ENCODE measurements around the gene NT5C2.
A peak's percentile ranks its signal among the peaks of the same experiment; 100 is the strongest.
"Not testable (repeated sequence)": the region's sequence is repeated elsewhere in the genome, so short reads cannot be mapped to it uniquely, and the experiment has no call there.

NT5C2 gene

DNA sequence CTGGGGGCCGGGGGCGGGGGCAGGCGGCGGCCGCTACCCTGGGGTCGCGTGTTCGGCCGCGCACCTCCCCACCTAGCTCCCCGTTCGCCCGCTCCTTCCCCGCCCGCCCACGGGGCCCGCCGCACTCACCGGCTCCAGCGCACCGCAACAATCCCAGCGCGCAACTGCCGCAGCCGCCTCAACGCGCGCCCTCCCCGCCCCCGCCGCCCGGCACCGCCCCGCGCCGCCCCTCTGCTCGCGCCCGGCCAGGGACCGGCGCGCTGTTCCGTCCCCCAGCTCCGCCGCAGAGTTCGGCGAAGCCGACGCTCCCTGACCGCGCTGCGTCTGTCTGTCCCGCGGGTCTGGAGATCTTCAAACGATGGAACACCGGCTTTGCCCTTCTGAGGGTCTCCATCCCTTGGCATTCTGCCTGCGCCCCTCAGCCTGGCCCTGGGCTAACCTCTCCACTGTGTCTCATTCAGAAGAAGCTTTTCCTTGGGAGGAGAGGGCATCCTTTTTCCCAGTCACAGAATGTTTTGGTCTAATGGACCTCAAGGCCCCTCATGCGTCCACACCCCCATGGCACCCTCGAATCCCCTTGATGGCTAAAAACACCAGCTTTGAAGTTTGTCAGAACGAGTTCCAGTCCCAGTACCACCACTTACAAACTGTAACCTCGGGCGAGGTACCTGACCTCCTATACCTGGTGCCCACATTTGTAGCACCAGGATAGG, at the start of gene NT5C2:
NT5C2 (minus strand) TSS at position 166 of the 713 bp plus-strand sequence. CDS start 18,314 bp downstream, outside the sequence.
- peak; percentile 77 for DNase-seq (ENCODE audit: low read depth)

DNA sequence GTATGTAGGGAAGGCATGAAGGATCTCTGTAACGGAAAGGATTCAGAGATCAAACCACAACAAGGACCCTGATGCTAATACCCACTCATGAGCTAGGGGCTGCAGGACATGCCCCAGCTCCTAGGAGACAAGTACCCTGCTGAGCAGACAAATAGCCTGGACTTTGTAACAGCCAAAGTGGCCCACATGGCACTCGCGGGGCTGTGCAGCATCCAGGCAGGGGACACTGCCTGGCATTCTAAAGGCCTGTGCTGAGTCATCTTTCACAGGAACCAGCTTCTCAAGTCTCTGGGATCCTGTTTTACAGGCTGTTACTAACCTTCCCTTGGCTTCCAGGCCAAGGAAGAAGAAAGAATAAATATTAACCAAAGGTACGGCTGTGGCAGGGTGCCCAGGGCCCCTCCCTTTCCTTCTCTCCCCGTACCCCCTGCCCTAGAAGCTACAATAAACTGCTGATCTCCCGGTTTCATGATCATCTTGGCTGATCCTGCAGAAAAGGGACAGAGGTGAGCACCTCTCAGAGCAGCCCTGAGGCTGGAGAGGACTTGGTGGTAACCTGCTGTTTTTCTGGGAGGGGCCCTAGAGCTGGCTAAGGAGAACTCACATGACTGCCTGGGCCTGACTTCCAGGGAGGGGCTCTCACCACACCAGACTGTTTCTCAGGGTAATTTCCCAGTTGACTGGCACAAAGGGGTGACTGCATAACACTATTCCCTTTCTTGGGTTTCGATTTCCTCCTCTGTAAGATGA, 48.4 kb upstream of the NT5C2 start:
- peak; percentile 72 for DNase-seq (ENCODE audit: low read depth)

DNA sequence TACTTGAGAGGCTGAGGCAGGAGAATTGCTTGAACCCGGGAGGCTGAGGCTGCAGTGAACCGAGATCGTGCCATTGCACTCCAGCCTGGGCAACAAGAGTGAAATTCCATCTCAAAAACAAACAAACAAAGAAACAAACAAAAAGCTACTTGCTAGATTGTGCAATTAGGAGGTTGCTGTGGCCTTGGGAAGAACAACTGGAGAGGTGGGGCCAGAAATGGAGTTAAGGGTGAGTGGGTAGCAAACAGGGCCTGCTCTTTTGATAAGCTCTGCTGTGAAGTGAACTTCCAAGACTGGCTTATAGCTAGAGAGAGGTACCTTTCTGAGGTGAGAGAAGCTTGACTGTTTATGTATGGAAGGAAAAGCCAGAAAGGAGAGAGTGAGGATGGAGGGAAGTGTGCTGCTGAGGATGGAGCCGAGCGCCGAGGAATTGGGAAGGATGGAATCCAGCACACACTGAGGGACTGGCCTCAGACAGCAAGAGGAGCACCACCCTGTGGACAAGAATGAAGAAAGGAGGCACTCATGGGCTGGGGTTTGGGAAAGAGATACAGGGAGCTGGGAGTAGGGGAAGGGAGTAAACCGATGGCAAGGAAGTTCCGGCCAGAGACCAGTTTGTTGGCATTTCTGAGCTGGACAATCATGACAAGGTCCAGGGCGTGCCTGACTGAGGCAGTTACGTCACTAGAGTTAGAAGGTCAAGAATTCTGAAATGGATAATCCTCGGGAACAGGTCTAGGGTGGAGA, 45.6 kb upstream of the NT5C2 start:
- DNase-seq (ENCODE audit: low read depth) = peak; percentile 76

DNA sequence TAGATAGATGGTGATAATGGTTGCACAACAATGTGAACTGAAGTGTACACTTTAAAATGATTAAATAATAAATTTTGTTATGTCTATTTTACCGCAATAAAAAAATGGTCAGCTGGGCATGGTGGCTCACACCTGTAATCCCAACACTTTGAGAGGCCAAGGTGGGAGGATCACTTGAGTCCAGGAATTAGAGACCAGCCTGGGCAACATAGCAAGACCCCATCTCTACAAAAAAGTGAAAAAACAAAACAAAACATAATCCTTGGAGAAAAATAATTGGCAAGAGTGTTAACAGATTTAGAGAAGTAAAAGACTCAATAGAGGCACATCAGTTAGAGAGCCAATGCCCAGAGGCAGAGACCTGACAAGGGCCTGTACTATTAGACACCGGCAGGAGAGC, 42.7 kb upstream of the NT5C2 start:
- DNase-seq (ENCODE audit: low read depth) = no peak

DNA sequence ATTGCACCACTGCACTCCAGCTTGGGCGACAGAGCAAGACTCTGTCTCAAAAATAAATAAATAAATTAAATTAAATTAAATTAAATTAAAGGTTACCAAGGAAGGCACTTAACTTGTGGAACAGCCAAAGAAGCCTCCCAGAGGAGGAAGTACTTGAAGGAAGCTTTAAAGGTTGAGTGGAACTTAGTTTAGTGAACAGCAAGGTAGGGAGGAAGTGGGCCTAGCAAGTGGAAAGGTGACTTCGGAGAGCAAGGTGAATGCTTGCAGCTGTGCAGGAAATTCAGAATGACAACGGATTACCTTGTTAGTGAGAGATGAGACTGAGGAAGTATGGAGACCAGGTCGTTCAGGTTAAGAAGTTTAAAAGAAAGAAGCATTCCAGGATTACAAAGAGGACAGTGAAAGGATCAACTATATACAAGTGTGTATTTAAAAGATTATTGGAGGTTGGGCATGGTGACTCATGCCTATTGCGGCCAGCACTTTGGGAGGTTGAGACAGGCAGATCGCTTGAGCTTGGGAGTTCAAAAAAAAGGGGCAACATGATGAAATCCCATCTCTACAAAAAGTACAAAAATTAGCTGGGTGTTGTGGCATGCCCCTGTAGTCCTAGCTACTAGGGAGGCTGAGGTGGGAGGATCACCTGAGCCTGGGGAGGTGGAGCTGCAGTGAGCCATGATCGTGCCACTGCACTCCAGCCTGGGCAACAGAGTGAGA, 39.9 kb upstream of the NT5C2 start:
- DNase-seq (ENCODE audit: low read depth) = peak; percentile 68

DNA sequence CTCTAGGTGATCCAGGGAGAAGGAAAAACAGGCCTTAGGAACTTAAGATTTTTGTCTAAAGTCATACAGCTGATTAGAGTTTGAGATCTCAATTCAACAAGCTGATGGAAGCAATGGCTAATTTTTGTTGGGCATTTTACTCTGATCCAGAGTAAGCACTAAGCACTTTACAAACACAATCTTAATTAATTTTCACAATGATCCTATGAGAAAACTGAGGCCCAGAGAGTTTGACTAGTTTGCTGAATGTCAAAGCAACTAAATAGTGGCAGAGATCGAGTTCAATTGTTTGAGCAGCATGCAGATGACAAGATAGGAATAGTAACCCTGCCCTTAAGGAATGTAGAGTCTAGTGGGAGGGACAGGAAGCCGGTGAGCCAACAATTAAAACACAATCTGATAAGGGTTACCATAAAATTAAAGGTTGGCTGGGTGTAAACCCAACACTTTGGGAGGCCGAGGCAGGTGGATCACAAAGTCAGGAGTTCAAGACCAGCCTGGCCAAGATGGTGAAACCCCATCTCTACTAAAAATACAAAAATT, 39.1 kb upstream of the NT5C2 start:
- peak; percentile 60 for DNase-seq (ENCODE audit: low read depth)

DNA sequence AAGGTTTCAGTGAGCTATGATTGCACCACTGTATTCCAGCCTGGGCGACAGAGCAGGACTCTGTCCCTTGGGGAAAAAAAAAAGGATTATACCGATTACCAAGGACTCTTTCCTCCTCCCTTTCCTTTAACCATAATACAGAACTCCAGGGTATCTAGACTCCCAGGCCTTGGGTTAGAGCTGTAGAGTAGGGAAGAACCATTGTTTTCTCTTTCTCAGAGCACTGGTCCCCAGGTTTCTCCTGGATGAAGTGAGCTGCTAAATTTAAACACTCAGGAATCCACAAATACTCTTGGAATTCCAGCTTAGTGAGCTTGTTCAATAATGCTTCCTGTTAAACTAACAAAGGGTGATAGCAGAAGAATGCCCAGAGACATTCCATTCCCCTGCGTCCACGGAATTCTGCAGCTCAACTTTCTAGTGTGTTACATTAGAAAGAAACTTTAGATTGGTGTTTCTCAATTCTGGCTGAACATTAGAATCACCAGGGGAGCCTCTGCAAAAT, 38.0 kb upstream of the NT5C2 start:
- DNase-seq (ENCODE audit: low read depth) = peak; percentile 97

DNA sequence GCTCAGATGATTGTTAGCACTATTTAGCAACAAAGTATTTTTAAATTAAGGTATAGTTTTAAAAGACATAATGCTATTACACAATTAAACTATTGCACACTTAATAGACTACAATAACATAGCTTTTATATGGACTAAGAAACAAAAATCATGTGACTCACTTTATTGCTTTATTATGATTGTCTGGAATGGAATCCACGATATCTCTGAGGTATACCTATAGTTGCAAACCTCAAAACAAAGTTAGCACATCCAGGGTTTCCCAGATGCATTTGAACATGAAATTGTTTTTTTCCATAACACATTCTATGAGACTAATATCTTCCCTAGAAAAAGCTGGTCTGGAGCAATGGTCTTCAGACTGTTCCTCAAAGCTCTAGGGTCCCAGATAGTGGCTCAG, 34.3 kb upstream of the NT5C2 start:
- no peak for DNase-seq (ENCODE audit: low read depth)

DNA sequence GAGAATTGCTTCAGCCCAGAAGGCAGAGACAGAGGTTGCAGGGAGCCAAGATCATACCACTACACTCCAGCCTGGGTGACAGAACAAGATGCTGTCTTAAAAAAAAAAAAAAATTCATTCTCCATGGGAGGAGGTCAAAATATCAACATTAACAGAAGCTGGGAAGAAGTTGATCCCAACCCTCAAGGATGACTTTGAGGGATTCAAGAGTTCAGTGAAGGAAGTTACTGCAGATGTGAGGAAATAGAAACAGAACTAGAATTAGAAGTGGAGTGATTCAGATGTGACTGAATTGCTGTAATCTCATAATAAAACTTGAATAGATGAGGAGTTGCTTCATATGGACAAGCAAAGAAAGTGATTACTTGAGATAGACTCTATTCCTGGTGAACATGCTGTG, 32.9 kb upstream of the NT5C2 start:
- no peak for DNase-seq (ENCODE audit: low read depth)

DNA sequence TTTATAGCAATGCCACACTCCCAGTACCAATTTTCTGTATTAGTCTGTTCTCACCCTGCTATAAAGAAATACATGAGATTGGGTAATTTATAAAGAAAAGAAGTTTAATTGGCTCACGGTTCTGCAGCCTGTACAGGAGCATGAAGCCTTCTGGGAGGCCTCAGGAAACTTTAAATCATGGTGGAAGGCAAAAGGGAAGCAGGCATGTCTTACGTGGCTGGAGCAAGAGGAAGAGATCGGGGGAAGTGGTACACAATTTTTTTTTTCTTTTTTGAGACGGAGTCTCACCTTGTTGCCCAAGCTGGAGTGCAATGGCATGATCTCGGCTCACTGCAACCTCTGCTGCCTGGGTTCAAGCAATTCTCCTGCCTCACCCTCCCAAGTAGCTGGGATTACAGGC, 31.6 kb upstream of the NT5C2 start:
- not testable (repeated sequence) for DNase-seq (ENCODE audit: low read depth)

DNA sequence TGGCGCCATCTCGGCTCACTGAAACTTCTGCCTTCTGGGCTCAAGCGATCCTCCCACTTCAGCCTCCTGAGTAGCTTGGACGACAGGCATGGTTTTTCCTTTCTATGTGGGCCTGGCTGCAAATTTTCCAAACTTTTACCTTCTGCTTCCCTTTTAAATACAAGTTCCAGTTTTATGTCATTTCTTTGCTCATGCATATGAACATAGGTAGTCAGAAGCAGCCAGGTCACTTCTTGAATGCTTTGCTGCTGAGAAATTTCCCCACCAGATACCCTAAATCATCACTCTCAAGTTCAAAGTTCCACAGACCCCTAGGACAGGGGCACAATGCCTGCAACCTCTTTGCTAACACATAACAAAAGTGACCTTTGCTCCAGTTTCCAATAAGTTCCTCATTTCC, 31.1 kb upstream of the NT5C2 start:
- no peak for DNase-seq (ENCODE audit: low read depth)

DNA sequence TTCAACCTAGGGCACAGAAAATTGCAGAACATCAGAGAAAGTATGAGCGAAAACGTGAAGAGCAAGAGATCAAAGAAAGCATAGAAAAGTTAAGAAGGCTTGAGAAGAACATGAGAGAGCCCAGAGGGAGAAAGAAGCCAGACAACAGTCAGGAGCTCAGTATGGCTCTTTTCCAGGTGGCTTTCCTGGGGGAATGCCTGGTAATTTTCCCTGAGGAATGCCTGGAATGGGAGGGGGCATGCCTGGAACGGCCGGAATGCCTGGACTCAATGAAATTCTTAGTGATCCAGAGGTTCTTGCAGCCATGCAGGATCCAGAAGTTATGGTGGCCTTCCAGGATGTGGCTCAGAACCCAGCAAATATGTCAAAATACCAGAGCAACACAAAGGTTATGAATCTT, 23.3 kb upstream of the NT5C2 start:
- peak; percentile 71 for DNase-seq (ENCODE audit: low read depth)

DNA sequence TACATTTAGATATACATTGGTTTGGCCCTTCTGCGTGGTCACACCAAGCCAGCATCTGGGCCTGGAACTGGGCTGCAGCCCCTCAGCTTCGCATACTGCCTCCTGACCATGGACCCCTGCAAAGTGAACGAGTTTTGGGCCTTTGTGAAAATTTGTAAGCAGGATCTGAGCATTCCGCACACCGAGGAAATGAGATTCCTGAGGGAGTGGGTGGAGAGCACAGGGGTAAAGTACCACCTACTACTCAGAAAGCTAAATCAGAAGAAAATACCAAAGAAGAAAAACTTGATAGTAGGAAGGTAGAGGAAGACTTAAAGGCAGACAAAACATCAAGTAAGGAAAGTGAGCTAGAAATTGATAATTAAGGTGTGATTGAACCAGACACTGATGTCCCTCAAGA, 22.5 kb upstream of the NT5C2 start:
- no peak for DNase-seq (ENCODE audit: low read depth)

DNA sequence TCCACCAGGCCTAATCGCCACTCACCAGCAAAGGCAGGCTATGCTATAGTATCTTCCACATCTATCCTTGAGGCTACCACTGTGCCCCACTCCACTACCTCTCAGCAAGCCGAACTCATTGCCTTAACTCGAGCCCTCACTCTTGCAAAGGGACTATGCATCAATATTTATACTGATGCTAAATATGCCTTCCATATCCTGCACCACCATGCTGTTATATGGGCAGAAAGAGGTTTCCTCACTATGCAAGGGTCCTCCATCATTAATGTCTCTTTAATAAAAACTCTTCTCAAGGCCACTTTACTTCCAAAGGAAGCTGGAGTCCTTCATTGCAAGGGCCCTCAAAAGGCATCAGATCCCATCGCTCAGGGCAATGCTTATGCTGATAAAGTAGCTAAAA, 17.2 kb upstream of the NT5C2 start:
- not testable (repeated sequence) for DNase-seq (ENCODE audit: low read depth)

DNA sequence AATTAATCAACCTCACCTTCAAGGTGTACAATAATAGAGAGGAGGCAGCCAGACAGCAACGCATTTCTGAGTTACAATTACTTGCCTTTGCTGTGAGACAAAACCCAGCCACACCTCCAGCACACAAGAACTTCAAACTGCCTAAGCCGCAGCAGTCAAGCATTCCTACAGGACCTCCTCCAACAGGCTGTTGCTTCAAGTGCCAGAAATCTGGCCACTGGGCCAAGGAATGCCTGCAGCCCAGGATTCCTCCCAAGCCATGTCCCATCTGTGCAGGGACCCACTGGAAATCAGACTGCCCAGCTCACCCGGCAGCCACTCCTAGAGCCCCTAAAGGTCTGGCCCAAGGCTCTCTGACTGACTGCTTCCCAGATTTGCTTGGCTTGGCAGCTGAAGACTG, 14.6 kb upstream of the NT5C2 start:
- peak; percentile 74 for DNase-seq (ENCODE audit: low read depth)

DNA sequence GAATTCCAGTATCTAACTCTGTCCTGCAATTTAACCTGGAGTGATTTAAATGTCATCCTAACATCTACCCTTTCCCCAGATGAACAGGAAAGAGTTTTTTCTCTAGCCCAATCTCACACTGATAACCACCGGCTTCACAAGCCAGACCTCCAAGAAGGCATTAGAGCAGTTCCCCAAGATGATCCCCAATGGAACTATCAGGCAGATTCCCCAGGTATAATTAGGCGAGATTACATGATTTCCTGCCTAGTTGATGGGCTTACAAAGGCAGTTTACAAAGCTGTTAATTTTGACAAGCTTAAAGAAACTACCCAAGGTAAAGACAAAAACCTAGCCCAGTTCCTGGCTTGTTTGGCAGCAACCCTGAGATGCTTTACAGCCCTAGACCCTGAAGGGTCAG, 14.1 kb upstream of the NT5C2 start:
- no peak for DNase-seq (ENCODE audit: low read depth)

DNA sequence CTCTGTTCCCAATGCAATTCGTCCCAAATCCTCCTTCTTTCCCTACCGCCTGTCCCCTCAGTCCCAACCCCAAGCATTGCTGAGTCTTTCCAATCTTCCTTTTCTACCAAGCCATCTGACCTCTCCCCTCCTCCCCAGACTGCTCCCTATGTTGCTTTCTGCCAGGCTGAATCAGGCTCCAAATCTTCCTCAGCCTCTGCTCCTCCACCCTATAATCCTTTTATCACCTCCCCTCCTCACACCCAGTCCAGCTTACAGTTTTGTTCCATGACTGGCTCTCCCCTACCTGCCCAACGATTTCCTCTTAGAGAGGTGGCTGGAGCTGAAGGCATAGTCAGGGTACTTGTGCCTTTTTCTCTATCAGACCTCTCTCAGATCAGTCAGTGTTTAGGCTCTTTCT, 13.6 kb upstream of the NT5C2 start:
- not testable (repeated sequence) for DNase-seq (ENCODE audit: low read depth)

DNA sequence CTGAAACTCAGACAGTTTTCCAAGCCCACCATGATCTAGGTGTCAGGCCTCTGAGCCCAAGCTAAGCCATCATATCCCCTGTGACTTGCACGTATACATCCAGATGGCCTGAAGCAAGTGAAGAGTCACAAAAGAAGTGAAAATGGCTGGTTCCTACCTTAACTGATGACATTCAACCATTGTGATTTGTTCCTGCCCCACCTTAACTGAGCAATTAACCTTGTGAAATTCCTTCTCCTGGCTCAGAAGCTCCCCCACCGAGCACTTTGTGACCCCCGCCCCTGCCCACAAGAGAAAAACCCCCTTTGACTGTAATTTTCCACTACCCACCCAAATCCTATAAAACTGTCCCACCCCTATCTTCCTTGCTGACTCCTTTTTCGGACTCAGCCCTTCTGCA, 12.3 kb upstream of the NT5C2 start:
- not testable (repeated sequence) for DNase-seq (ENCODE audit: low read depth)

DNA sequence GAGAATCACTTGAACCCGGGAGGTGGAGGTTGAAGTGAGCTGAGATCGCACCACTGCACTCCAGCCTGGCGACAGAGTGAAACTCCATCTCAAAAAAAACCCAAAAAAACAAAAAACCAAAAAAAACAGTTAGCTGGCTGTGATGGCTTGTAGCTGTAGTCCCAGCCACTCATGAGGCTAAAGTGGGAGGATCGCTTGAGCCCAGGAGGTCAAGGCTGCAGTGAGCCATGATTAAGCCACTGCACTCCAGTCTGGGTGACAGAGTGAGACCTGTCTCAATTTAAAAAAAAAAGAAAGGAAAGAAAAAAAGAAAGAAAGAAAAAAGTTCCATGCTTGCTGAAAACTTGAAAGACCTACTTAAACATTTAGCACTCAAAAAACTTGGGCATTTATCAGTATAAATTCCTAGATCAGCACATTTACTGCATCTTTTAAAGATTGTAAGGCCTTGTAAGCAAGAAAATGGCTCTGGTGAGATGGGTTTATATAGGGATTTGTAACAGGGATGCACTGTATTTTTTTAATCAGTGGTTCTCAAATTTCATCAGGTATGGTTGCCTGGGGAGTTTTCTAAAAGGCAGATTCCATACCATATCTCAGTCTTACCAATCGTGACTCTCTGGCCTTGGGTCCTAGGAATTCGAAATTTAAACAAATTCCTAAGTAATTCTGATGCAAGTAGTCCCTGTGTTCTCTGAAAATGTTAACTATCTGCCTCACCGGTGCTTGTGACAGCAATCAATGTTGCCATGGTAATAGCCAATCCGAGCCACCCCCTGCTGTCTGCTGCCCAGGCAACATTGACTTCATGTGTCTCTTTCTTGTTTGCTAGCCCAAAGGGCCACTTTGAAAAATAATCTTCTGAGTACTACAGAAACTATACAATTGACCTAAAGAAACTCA, 11.5 kb upstream of the NT5C2 start:
- DNase-seq (ENCODE audit: low read depth) = peak; percentile 31

DNA sequence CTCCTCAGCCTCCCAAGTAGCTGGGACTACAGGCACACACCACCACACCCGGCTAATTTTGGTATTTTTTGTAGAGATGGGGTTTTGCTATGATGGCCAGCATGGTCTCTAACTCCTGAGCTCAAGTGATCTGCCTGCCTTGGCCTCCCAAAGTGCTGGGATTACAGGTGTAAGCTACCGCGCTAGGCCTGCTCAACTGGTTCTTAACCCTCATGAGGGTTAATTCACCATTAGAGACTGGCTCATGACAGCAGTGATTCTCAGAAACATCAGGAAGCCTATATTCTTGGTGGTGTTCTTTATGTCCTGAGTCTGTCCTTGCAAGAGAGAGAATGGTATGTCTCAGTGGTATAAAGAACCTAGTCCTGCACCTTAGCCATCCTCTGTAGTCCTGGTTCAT, 10.4 kb upstream of the NT5C2 start:
- no peak for DNase-seq (ENCODE audit: low read depth)

DNA sequence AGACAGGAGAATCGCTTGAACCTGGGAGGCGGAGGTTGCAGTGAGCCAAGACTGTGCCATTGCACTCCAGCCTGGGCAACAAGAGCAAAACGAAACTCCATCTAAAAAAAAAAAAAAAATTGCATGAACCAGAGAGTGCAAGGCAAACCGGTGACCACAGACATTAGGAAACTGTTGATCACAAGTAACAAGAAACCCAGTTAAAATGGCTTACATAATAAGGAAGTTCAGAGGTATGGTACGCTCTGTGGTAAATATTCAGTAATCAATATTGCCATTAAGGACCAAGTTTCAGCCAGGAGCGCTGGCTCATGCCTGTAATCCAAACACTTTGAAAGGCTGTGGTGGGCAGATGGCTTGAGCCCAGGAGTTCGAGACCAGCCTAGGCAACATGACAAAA, 9.2 kb upstream of the NT5C2 start:
- DNase-seq (ENCODE audit: low read depth) = no peak
